GM23338 (cell line): ENCODE results near the gene CFAP299. TPM values are rescaled to one million over a fixed set of nuclear protein-coding genes. Genes with fewer than 3 reads are reported as not detected.

Source experiments
- ATAC-seq: fragments of 200-7000 bp; cut with Tn5 transposase; 3 replicates; pipeline ENCODE4 v1.9.1; 2020
- DNase-seq: peaks from one replicate; pipeline ENCODE4 v3.0.0-alpha.2; 2015; ENCODE audit warnings: low spot score
- H2AFZ ChIP-seq: fragments of 200-600 bp; sonication (generic); 2 replicates; pipeline ENCODE4 v1.8.0; 2016; ENCODE audit warnings: antibody characterized with exemption, mild to moderate bottlenecking, moderate library complexity
- H3F3A ChIP-seq: fragments of 200-600 bp; sonication (generic); replicated peaks from 2 replicates; pipeline ENCODE4 v1.8.0; 2017; ENCODE audit warnings: antibody characterized with exemption, mixed run types, low read depth
- H3K27ac ChIP-seq: fragments of 200-600 bp; sonication (generic); 2 replicates; pipeline ENCODE4 v1.6.1; 2016; ENCODE audit warnings: low read depth
- H3K27me3 ChIP-seq: fragments of 200-600 bp; sonication (generic); 2 replicates; pipeline ENCODE4 v1.8.0; 2016; ENCODE audit warnings: mild to moderate bottlenecking, mixed run types, moderate library complexity; ENCODE audit not compliant: insufficient read depth
- H3K36me3 ChIP-seq: fragments of 200-600 bp; sonication (generic); 2 replicates; pipeline ENCODE4 v1.8.0; 2016; ENCODE audit warnings: mild to moderate bottlenecking; ENCODE audit not compliant: insufficient read depth
- H3K4me1 ChIP-seq: fragments of 200-600 bp; sonication (generic); 2 replicates; pipeline ENCODE4 v1.8.0; 2016; ENCODE audit warnings: mild to moderate bottlenecking, moderate library complexity; ENCODE audit not compliant: insufficient read depth
- H3K4me2 ChIP-seq: fragments of 200-600 bp; sonication (generic); 2 replicates; pipeline ENCODE4 v1.7.1; 2017; ENCODE audit warnings: mixed run types
- H3K4me3 ChIP-seq: fragments of 200-600 bp; sonication (generic); 2 replicates; pipeline ENCODE4 v1.6.1; 2016; ENCODE audit warnings: mixed run types
- H3K79me2 ChIP-seq: fragments of 200-600 bp; sonication (generic); replicated peaks from 2 replicates; pipeline ENCODE4 v1.8.0; 2017; ENCODE audit warnings: mild to moderate bottlenecking; ENCODE audit not compliant: insufficient read depth
- H3K9me2 ChIP-seq: fragments of 200-600 bp; sonication (generic); 2 replicates; pipeline ENCODE4 v1.8.0; 2017; ENCODE audit not compliant: insufficient read depth
- H4K20me1 ChIP-seq: fragments of 200-600 bp; sonication (generic); replicated peaks from 2 replicates; pipeline ENCODE4 v1.8.0; 2017; ENCODE audit warnings: mild to moderate bottlenecking; ENCODE audit not compliant: insufficient read depth
- H3K27ac Mint-ChIP-seq: 2 replicates; pipeline ENCODE4 v1.8.0; 2020; ENCODE audit warnings: inconsistent platforms, mild to moderate bottlenecking, moderate library complexity, mixed read lengths
- H3K27me3 Mint-ChIP-seq: 3 replicates; pipeline ENCODE4 v1.8.0; 2022; ENCODE audit warnings: low read depth, mild to moderate bottlenecking, moderate library complexity, mixed read lengths, inconsistent platforms; ENCODE audit not compliant: insufficient read depth, poor library complexity
- H3K36me3 Mint-ChIP-seq: 3 replicates; pipeline ENCODE4 v1.8.0; 2021; ENCODE audit warnings: low read depth, mild to moderate bottlenecking, inconsistent platforms, moderate library complexity, mixed read lengths
- H3K4me1 Mint-ChIP-seq: 3 replicates; pipeline ENCODE4 v1.8.0; 2020; ENCODE audit warnings: mild to moderate bottlenecking, inconsistent platforms, mixed read lengths
- H3K4me3 Mint-ChIP-seq: 3 replicates; pipeline ENCODE4 v1.8.0; 2021; ENCODE audit warnings: moderate library complexity, mild to moderate bottlenecking, inconsistent platforms, mixed read lengths
- H3K9me3 Mint-ChIP-seq: 3 replicates; pipeline ENCODE4 v1.8.0; 2020; ENCODE audit warnings: moderate library complexity, mild to moderate bottlenecking, inconsistent platforms, mixed read lengths
- CREB1 ChIP-seq: fragments of 250-450 bp; sonication (Bioruptor Pico); IDR thresholded peaks from 2 replicates; pipeline ENCODE4 v1.5.0; 2020; ENCODE audit warnings: low read depth, mild to moderate bottlenecking, moderate library complexity
- ZNF331 ChIP-seq: fragments of 250-450 bp; sonication (Bioruptor Pico); IDR thresholded peaks from 2 replicates; pipeline ENCODE4 v1.5.0; 2020; ENCODE audit warnings: low read depth, mild to moderate bottlenecking, moderate library complexity
- ZNF462 ChIP-seq: fragments of 250-450 bp; sonication (Bioruptor Pico); IDR thresholded peaks from 2 replicates; pipeline ENCODE4 v1.5.0; 2020; ENCODE audit warnings: mild to moderate bottlenecking, moderate library complexity
- polyA plus RNA-seq: library from polyadenylated mRNA; unstranded; fragments of >200 nt; fragmentation: Nextera tagmentation; extraction: Ambion mirVana; gene quantifications from 2 replicates; pipeline ENCODE4 v1.2.1, GENCODE V29; 2016
- total RNA-seq: library from RNA; depleted of rRNA; stranded (reverse); fragments of >200 nt; shearing (Covaris generic); gene quantifications from 2 replicates; pipeline ENCODE4 v1.2.3, GENCODE V29; 2014
- TF ChIP-seq, protein P1 (sequence below): IDR thresholded peaks from 2 replicates; pipeline ENCODE4 v1.6.1; 2016; ENCODE audit warnings: antibody characterized with exemption
- TF ChIP-seq, protein P2 (sequence below): IDR thresholded peaks from one replicate; pipeline ENCODE4 v1.6.1; 2018; ENCODE audit warnings: antibody characterized with exemption; ENCODE audit not compliant: unreplicated experiment

CFAP299 gene
- total and polyA plus RNA-seq, 2 experiments from 2014 or later: not detected

- Histone ChIP-seq H2AFZ (no peak overlapping the region), H3K27me3 (no peaks in the 10 kb centered on the region), H3K79me2 (no peaks in the 10 kb centered on the region), H3K9me2 (no peaks in the 10 kb centered on the region), H3K36me3 (no peaks in the 10 kb centered on the region), H3K4me3 (no peak overlapping the region), H3K27ac (no peak overlapping the region), H3K4me2 (no peak overlapping the region), H4K20me1 (no peaks in the 10 kb centered on the region), H3F3A (no peaks in the 10 kb centered on the region), H3K4me1 (peaks cover 4% of the 10 kb centered on the region; the same call in 1 of the 2 replicates)
- H3K27ac Mint-ChIP-seq: no peak overlapping the region
- no peaks in the 10 kb centered on the region for H3K36me3 Mint-ChIP-seq
- ATAC-seq (no peak), DNase-seq (no peak)
- H3K4me3 Mint-ChIP-seq: no peak overlapping the region
- no peaks in the 10 kb centered on the region for H3K27me3 Mint-ChIP-seq
- TF ChIP-seq ZNF331 (CRISPR knock-in tag): no peak
- no peak for TF ChIP-seq CREB1 (CRISPR knock-in tag)
- TF ChIP-seq, protein P1, sequence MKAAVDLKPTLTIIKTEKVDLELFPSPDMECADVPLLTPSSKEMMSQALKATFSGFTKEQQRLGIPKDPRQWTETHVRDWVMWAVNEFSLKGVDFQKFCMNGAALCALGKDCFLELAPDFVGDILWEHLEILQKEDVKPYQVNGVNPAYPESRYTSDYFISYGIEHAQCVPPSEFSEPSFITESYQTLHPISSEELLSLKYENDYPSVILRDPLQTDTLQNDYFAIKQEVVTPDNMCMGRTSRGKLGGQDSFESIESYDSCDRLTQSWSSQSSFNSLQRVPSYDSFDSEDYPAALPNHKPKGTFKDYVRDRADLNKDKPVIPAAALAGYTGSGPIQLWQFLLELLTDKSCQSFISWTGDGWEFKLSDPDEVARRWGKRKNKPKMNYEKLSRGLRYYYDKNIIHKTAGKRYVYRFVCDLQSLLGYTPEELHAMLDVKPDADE: no peak
- TF ChIP-seq ZNF462: no peak
- TF ChIP-seq, protein P2, sequence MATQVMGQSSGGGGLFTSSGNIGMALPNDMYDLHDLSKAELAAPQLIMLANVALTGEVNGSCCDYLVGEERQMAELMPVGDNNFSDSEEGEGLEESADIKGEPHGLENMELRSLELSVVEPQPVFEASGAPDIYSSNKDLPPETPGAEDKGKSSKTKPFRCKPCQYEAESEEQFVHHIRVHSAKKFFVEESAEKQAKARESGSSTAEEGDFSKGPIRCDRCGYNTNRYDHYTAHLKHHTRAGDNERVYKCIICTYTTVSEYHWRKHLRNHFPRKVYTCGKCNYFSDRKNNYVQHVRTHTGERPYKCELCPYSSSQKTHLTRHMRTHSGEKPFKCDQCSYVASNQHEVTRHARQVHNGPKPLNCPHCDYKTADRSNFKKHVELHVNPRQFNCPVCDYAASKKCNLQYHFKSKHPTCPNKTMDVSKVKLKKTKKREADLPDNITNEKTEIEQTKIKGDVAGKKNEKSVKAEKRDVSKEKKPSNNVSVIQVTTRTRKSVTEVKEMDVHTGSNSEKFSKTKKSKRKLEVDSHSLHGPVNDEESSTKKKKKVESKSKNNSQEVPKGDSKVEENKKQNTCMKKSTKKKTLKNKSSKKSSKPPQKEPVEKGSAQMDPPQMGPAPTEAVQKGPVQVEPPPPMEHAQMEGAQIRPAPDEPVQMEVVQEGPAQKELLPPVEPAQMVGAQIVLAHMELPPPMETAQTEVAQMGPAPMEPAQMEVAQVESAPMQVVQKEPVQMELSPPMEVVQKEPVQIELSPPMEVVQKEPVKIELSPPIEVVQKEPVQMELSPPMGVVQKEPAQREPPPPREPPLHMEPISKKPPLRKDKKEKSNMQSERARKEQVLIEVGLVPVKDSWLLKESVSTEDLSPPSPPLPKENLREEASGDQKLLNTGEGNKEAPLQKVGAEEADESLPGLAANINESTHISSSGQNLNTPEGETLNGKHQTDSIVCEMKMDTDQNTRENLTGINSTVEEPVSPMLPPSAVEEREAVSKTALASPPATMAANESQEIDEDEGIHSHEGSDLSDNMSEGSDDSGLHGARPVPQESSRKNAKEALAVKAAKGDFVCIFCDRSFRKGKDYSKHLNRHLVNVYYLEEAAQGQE: no peak
- 0 out of 3 replicates have a peak, but pooled peaks cover 4% of the 10 kb centered on the region for H3K4me1 Mint-ChIP-seq
- peaks cover 4% of the 10 kb centered on the region; the same call in 2 of the 3 replicates for H3K9me3 Mint-ChIP-seq
Observed at GRCh38 chr4:80803337-80803736, 467.8 kb downstream of the CFAP299 start.
